ENCODE measurements around the gene CDKN1B.

The CDKN1B gene

DNA sequence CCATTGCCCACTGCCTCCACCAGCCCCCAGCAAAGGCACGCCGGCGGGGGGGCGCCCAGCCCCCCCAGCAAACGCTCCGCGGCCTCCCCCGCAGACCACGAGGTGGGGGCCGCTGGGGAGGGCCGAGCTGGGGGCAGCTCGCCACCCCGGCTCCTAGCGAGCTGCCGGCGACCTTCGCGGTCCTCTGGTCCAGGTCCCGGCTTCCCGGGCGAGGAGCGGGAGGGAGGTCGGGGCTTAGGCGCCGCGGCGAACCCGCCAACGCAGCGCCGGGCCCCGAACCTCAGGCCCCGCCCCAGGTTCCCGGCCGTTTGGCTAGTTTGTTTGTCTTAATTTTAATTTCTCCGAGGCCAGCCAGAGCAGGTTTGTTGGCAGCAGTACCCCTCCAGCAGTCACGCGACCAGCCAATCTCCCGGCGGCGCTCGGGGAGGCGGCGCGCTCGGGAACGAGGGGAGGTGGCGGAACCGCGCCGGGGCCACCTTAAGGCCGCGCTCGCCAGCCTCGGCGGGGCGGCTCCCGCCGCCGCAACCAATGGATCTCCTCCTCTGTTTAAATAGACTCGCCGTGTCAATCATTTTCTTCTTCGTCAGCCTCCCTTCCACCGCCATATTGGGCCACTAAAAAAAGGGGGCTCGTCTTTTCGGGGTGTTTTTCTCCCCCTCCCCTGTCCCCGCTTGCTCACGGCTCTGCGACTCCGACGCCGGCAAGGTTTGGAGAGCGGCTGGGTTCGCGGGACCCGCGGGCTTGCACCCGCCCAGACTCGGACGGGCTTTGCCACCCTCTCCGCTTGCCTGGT lies at the start of gene CDKN1B:
CDKN1B (plus strand) TSS at position 576 of the 793 bp plus-strand sequence. CDS start 472 bp downstream, outside the sequence.
- TF ChIP-seq GATA3 (IDR thresholded peaks at IDR 0.05; ENCODE audit: low read depth, low read length) (no peak), GATA2 (IDR thresholded peaks at IDR 0.05; ENCODE audit: low read depth, low read length) (no peak)

DNA sequence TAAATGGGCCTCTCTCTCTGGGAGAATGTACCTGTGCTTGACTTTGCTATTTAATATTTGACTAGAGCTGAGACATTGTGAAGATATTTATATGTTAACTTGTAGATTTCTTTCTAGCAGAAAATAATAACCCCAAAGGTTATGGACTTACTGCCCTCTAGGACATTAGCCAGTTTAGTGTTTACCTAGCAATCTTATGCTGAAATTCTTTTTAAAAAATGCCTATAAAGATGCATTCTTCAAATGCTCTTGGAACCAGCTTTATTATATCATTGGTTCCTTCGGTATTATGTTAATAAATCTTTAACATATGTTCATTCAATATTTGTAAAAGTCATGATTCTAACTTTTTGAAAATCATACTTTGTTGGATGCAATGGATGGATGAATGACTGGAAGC lies 49.2 kb upstream of the CDKN1B start:
- no peak for TF ChIP-seq GATA3 (IDR thresholded peaks at IDR 0.05; ENCODE audit: low read depth, low read length)
- TF ChIP-seq GATA2 (IDR thresholded peaks at IDR 0.05; ENCODE audit: low read depth, low read length), result no peak

DNA sequence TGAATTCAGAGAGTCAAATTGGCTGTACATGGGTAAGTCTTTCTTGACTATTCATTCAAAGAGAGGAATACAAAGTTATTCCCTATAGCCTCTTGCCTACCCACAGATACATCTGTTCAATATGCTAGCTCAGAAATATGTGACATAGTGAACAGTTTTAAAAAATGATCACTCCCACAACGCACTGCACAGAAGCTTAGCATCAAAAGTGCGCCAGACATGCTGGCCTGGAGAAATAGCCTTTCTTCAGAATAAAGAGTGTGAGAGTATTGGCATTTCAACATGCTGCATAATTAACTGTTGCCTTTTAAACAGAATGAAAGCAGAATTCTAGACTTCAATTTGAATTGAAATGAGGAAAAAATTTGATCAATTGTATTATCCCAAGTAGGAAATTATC lies 48.1 kb upstream of the CDKN1B start:
- TF ChIP-seq GATA2 (IDR thresholded peaks at IDR 0.05; ENCODE audit: low read depth, low read length), result no peak
- TF ChIP-seq GATA3 (IDR thresholded peaks at IDR 0.05; ENCODE audit: low read depth, low read length), result no peak

DNA sequence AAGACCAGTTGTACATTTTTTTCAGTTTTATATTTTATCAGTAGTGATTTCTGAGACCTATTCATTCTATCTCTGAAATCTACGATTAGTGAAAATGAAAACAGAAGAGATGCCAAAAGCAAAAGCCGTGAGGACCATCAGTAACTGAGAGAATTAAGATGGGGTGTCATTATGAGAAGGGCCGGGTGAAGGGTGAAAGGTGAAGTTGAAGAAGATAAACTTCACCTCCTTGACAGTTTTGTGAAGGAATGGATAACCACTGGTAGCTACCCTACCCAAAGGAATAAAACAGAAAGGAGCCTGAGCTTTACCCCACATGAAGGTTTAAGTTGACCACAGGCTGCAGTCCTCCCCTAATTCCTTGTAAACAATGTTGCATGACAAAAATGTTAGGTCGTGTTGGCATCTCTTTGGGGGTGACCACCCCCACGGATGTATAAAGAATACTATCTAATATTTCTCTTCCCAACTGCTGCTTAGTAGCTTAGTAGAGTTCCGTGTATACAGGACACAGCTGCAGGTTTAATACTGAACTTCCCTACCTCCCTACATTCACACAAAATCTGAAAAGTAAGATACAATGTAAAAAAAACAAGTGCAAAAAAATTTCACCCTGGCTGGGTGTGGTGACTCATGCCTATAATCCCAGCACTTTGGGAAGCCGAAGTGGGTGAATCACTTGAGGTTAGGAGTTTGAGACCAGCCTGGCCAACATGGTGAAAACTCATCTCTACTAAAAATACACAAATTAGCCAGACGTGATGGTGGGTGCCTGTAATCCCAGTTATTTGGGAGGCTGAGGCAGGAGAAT lies 45.1 kb upstream of the CDKN1B start:
- no peak for TF ChIP-seq GATA3 (IDR thresholded peaks at IDR 0.05; ENCODE audit: low read depth, low read length)
- no peak for TF ChIP-seq GATA2 (IDR thresholded peaks at IDR 0.05; ENCODE audit: low read depth, low read length)

DNA sequence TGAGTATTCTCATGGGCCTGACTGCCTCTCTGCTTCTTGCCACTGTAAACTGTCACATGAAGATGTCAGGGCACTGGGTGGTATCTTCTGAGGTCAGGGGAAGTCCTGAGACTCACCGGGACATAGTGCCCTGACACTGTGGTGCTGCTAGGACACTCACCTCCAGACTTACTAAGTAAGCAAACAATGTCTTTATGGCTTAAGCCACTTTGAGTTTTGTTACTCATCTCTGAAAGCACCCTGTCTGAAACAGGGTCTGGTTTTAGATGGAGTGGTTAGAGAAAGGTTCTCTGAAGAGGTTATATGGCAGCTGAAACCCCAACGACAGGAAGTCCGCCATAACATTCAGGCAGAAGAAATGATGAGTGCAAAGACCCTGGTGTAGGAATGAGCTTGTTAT lies 43.9 kb upstream of the CDKN1B start:
- TF ChIP-seq GATA2 (IDR thresholded peaks at IDR 0.05; ENCODE audit: low read depth, low read length), result no peak
- no peak for TF ChIP-seq GATA3 (IDR thresholded peaks at IDR 0.05; ENCODE audit: low read depth, low read length)

DNA sequence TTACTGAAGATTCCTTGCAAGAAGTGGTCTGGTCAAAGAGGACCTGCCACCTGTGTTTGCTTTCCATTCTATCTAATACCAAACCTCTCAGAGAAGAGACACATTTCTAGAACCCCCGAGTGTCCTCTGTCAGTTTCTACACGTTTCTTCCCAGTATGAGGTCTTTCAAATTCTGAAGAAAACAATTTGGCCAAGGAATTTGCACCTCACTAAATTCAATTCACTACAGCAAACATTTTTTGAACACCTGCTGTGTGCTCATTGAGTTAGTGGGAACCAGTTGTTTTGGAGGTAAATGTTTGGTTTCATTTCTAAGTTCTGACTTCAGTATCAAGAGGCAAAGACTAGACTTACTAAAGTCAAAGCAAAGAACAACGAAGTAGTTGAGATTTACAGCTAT lies 40.6 kb upstream of the CDKN1B start:
- no peak for TF ChIP-seq GATA2 (IDR thresholded peaks at IDR 0.05; ENCODE audit: low read depth, low read length)
- no peak for TF ChIP-seq GATA3 (IDR thresholded peaks at IDR 0.05; ENCODE audit: low read depth, low read length)

DNA sequence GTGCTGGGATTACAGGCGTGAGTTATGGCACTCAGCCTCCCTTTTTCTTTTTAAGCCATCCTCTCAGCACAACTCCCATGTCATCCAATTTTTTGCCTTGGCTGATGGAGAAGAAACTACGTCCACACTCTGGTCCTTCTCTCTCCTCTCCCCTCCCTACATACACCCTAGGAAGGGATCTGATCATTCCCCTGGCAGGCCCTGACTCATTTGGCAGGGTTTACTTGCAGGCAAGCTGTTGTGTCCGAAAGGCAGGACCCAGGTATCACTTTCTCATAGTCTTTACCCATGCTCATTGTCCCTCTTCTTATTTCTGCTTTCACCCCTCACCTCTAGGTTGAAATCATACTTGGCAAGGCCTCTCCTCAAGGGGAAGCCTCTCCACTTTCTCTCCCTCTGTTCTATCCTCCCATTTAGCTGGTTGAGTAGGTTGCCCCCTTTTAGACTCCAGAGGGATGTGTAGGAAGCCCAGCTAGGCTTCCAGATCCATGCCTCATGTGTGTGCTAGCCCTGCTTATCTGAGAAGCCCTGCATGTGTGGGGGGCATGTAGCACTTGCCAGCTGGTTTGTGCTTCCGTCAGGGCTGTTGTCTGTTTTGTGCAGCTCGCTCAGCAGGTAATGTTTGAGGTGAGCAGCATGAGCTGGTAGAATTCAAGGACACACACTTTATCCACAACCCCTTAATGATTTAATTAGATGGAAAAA lies 36.0 kb upstream of the CDKN1B start:
- TF ChIP-seq GATA2 (IDR thresholded peaks at IDR 0.05; ENCODE audit: low read depth, low read length) (no peak), GATA3 (IDR thresholded peaks at IDR 0.05; ENCODE audit: low read depth, low read length) (no peak)

DNA sequence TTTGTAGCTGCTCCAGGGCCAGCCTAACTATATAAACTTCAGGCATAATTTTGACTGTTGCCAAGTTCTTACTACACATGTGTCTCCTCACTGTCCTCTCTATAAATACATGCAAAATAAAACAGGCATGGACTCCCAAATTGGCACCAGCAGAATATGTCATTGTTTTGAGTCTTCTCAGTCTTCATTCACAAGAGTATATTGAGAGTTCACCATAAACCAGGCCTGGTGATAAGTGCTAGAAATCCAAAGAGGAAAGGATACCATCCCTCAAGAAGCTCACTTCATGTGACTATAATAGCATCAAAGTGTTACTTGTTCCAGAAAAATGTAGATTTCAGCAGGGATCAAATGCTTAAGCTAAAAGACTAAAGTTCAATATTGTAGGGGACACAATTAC lies 34.9 kb upstream of the CDKN1B start:
- TF ChIP-seq GATA3 (IDR thresholded peaks at IDR 0.05; ENCODE audit: low read depth, low read length), result no peak

DNA sequence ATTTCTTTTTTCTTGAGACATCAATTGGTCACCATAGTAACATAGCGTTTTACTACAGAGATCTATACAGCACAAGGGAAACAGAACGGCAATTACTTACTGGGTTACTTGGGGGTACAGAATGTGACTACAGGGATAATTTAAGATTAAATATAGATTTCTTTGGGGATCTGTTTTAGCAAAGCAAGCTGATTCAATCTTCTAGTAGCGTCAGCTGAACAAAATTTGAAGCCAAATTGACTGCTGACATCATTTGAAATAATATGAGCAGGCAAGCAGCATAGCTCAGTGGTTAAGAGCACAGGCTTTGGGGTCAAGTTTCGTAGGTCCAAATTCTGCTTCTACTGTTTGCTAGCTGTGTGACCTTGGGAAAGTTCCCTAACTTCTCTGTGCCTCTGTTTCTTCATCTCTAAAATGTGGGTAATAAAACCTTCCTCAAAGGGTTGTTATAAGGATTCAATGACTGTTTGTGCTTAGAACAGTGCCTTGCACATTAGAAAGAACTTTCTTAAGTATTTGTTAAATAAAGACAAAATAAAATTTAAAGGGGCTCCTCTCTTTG lies 34.0 kb upstream of the CDKN1B start:
- TF ChIP-seq GATA3 (IDR thresholded peaks at IDR 0.05; ENCODE audit: low read depth, low read length) (no peak), GATA2 (IDR thresholded peaks at IDR 0.05; ENCODE audit: low read depth, low read length) (no peak)

DNA sequence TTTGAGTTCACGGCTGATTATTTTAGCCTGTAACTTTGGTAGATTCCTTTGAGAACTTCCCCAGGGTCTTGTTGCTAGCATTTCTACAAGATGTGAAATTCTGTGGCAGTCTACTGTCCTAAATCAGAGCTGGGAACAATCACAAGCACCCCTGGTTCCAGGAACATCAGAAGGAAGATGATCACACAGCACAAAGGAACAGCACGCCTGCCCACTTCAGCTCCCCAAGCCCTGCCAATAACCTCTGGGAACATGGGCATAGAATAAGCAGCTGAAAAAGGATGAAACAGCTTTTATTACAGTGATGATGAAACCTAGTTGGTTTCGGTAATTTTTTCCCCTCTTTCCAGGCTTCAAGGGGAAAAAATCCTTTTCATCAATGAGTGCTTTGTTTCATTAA lies 33.4 kb upstream of the CDKN1B start:
- TF ChIP-seq GATA3 (IDR thresholded peaks at IDR 0.05; ENCODE audit: low read depth, low read length), result no peak
- no peak for TF ChIP-seq GATA2 (IDR thresholded peaks at IDR 0.05; ENCODE audit: low read depth, low read length)

DNA sequence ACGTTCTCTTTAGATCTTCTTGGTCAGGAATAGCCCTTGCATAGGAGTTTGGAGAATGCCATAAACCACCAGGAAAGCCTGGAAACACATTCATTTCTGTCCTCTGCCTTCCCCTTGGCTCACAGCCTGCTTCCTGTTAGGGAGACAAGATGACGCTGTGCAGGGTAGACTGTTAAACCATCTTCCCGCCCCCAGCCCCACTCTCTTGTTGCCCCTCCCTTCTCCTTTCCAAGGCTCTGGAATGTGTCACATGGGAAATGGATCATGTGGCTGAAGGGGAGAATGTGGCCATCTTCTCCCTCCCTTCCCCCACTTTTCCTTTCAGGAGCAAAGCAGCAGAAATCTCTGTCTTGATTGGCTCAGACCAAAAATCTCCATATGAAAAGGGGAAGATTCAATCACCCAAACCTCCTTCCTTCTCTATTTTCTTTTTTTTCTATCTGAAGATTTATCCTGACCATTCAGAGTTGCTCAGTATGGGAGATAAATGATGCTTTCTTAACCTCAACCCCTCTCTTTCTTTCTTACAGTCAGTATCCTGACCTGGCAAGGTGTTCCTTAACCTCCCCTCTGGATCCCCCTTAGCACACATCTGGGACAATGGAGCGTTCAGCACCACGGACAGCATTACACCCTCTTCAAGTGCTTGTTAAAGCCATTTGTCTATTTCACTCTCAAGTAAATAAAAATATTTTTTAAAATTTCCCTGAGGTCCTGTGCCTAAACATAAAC lies 32.6 kb upstream of the CDKN1B start:
- no peak for TF ChIP-seq GATA3 (IDR thresholded peaks at IDR 0.05; ENCODE audit: low read depth, low read length)
- no peak for TF ChIP-seq GATA2 (IDR thresholded peaks at IDR 0.05; ENCODE audit: low read depth, low read length)

DNA sequence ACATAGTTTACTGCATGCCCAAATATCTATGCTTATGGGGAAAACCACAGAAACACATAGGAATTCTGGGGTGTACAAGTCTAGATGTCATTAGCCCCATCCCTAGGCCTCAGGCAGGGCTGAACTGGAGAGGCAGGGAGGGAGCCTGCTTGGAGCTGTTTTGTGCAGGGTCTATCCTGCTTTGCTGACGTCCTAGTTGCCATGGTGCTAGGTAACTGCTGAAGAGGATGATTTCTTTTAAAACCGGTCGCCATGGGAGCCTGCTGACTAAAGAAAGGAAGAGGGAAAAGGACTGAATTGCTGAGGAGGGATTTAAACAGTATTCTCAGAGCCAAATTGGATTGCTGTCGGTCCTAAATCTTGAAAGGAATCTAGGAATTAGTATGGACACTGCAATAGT lies 31.9 kb upstream of the CDKN1B start:
- TF ChIP-seq GATA3 (IDR thresholded peaks at IDR 0.05; ENCODE audit: low read depth, low read length), result no peak
- no peak for TF ChIP-seq GATA2 (IDR thresholded peaks at IDR 0.05; ENCODE audit: low read depth, low read length)

DNA sequence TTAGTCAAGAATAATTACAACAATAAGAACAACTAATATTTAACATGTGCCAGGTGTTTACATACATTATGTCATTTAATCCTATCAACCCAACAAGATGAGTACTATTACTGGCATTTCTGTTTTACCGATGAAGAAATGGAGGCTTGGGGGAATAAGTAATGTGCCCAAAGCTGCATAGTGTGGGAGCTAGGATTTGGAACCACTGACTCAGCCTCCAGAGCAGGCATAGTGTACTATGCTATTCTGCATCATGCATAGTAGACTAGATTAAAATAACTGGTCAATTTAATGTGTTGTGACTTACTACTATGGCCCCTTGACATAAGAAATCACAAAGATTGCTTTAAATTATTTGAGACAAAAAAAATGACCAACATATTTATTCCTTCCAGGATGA lies 30.7 kb upstream of the CDKN1B start:
- TF ChIP-seq GATA2 (IDR thresholded peaks at IDR 0.05; ENCODE audit: low read depth, low read length), result no peak
- no peak for TF ChIP-seq GATA3 (IDR thresholded peaks at IDR 0.05; ENCODE audit: low read depth, low read length)
